Osteoblast (primary cell): ENCODE data around the gene MRM3. TPM values are rescaled to one million over a fixed set of nuclear protein-coding genes. Genes with fewer than 3 reads are reported as not detected.
"Not testable (repeated sequence)": the region's sequence is repeated elsewhere in the genome, so short reads cannot be mapped to it uniquely, and the experiment has no call there.

Experiments used
- DNase-seq: peaks from one replicate; pipeline ENCODE4 v3.0.0; 2011; ENCODE audit warnings: low spot score, mixed read lengths; ENCODE audit not compliant: insufficient read length; ENCODE audit errors: missing footprints
- H2AFZ ChIP-seq: 2 replicates; pipeline ENCODE4 v1.6.0; 2011; ENCODE audit warnings: mild to moderate bottlenecking, low read length
- H3K27ac ChIP-seq: 2 replicates; pipeline ENCODE4 v1.5.1; 2011; ENCODE audit warnings: mild to moderate bottlenecking, low read depth, low read length, moderate library complexity
- H3K27me3 ChIP-seq: 2 replicates; pipeline ENCODE4 v1.6.0; 2012; ENCODE audit warnings: mild to moderate bottlenecking, control low read depth, inconsistent platforms, low read length, moderate library complexity; ENCODE audit not compliant: insufficient read depth
- H3K36me3 ChIP-seq: 2 replicates; pipeline ENCODE4 v1.5.1; 2011; ENCODE audit warnings: mild to moderate bottlenecking, low read length, control low read depth, moderate library complexity; ENCODE audit not compliant: insufficient read depth
- H3K4me1 ChIP-seq: 2 replicates; pipeline ENCODE4 v1.5.1; 2011; ENCODE audit warnings: mild to moderate bottlenecking, low read length, control low read depth, moderate library complexity; ENCODE audit not compliant: insufficient read depth
- H3K4me2 ChIP-seq: 2 replicates; pipeline ENCODE4 v1.6.0; 2011; ENCODE audit warnings: mild to moderate bottlenecking, low read length; ENCODE audit not compliant: insufficient read depth
- H3K4me3 ChIP-seq: fragments of 200-600 bp; sonication (generic); 3 replicates; pipeline ENCODE4 v1.5.1; 2012; ENCODE audit warnings: mild to moderate bottlenecking, low read length, inconsistent platforms; ENCODE audit not compliant: insufficient read depth
- H3K79me2 ChIP-seq: 2 replicates; pipeline ENCODE4 v1.6.0; 2012; ENCODE audit warnings: mild to moderate bottlenecking, low read length, control low read depth, inconsistent platforms; ENCODE audit not compliant: insufficient read depth
- H3K9me3 ChIP-seq: 2 replicates; pipeline ENCODE4 v1.5.1; 2011; ENCODE audit warnings: low read depth, low read length, control low read depth
- H4K20me1 ChIP-seq: 2 replicates; pipeline ENCODE4 v1.6.0; 2012; ENCODE audit warnings: mild to moderate bottlenecking, low read length, control low read depth; ENCODE audit not compliant: insufficient read depth
- total RNA-seq: library from RNA; depleted of rRNA; stranded (reverse); fragments of >200 nt; gene quantifications from 2 replicates; pipeline ENCODE4 v1.2.3, GENCODE V29; 2012
- TF ChIP-seq, protein P1 (sequence below): IDR thresholded peaks from 2 replicates; pipeline ENCODE4 v1.5.1; 2011; ENCODE audit warnings: mild to moderate bottlenecking, low read depth, low read length, moderate library complexity; ENCODE audit errors: extremely low read depth

MRM3 gene
- total RNA-seq, 1 donor, result 19.5 TPM

DNA sequence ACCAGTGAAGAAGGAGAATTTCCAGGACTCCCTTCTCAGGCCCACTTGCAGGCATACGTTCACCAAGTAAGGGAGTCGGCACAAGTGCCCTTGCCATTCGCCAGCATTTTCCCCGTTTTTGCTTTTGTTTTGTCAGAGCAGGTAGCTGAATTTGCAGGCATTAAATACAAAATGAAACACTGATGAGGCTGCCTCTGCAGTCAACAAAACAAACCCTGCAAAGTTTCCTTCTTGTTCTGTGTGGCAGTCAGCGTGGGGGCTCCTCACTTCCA, 7.9 kb upstream of the MRM3 start:
- Histone ChIP-seq H3K36me3 (peaks cover 72% of the 10 kb centered on the region), H2AFZ (no peak overlapping the region), H3K4me2 (no peak overlapping the region), H3K9me3 (no peaks in the 10 kb centered on the region), H3K79me2 (peaks cover 17% of the 10 kb centered on the region), H3K27me3 (no peaks in the 10 kb centered on the region), H3K27ac (no peak overlapping the region), H3K4me1 (no peaks in the 10 kb centered on the region), H4K20me1 (no peaks in the 10 kb centered on the region), H3K4me3 (no peak overlapping the region)
- TF ChIP-seq, protein P1, sequence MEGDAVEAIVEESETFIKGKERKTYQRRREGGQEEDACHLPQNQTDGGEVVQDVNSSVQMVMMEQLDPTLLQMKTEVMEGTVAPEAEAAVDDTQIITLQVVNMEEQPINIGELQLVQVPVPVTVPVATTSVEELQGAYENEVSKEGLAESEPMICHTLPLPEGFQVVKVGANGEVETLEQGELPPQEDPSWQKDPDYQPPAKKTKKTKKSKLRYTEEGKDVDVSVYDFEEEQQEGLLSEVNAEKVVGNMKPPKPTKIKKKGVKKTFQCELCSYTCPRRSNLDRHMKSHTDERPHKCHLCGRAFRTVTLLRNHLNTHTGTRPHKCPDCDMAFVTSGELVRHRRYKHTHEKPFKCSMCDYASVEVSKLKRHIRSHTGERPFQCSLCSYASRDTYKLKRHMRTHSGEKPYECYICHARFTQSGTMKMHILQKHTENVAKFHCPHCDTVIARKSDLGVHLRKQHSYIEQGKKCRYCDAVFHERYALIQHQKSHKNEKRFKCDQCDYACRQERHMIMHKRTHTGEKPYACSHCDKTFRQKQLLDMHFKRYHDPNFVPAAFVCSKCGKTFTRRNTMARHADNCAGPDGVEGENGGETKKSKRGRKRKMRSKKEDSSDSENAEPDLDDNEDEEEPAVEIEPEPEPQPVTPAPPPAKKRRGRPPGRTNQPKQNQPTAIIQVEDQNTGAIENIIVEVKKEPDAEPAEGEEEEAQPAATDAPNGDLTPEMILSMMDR, result no peak
- peak; percentile 72 for DNase-seq

DNA sequence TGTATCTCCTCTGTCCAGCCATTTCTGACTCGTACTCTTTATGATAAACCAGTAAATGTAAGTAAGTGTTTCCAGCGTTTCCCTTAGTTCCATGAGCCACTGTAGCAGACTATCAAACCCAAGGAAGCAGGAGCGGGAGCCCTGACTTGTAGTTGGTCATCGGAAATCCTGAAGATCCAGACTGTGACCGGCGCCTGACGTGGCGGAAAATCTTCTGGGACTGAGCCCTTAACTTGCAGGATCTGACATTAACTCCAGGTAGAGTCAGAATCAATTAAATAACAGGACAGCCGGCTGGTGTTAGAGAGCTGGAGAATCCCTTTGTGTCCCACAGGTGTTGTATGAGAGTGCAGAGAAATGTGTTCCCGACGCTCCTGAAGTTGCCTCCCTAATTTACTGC, 4.1 kb upstream of the MRM3 start:
- Histone ChIP-seq H4K20me1 (no peaks in the 10 kb centered on the region), H3K27ac (no peak overlapping the region), H3K4me2 (no peak overlapping the region), H3K4me3 (no peak overlapping the region), H3K9me3 (no peaks in the 10 kb centered on the region), H3K27me3 (no peaks in the 10 kb centered on the region), H3K4me1 (peaks cover 12% of the 10 kb centered on the region), H3K36me3 (peaks cover 50% of the 10 kb centered on the region), H2AFZ (no peak overlapping the region), H3K79me2 (peaks cover 53% of the 10 kb centered on the region)
- no peak for DNase-seq
- TF ChIP-seq, protein P1, result no peak

DNA sequence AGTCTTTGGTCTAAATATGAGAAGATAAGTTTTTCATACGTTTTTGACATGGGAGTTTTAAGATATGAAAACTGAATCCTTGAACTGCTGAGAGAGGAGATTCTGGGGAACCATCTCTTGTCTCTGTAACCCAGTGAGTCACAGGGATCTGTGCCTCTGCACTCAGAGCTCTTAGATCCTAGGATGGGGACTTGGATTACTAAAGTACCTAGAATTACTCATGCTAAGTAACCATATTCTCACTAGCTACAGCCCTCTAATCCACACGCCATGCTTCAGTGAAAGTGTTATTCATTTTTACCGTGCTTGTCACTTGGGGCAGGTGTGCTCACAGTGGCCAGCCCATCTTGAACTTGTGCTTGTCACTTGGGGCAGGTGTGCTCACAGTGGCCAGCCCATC, 2.0 kb downstream of the MRM3 start:
- Histone ChIP-seq H2AFZ (no peak overlapping the region), H3K79me2 (peaks cover 66% of the 10 kb centered on the region), H3K9me3 (no peaks in the 10 kb centered on the region), H3K4me1 (peaks cover 22% of the 10 kb centered on the region), H3K27me3 (no peaks in the 10 kb centered on the region), H3K4me2 (peak overlapping the region; percentile 30), H3K27ac (no peak overlapping the region), H3K36me3 (peaks cover 21% of the 10 kb centered on the region), H3K4me3 (no peak overlapping the region), H4K20me1 (peaks cover 9% of the 10 kb centered on the region)
- TF ChIP-seq, protein P1, result no peak
- no peak for DNase-seq

DNA sequence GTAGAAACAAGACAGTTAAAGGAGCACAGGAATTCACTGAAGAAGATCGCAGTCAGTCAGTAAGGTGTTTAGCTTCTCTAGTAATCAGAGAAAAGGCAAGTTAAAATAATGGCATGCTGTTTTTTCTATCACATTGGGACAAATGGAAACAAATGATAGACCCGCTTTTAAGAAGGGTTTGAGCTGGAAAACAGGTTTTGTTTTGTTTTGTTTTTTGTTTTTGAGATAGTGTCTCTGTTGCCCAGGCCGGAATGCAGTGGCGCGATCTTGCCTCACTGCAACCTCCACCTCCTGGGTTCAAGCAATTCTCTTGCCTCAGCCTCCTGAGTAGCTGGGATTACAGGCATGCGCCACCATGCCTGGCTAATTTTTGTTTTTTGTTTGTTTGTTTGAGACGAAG, 3.7 kb downstream of the MRM3 start:
- not testable (repeated sequence) for H3K27ac ChIP-seq, H3K9me3 ChIP-seq, H2AFZ ChIP-seq, H3K4me3 ChIP-seq, H3K4me2 ChIP-seq, DNase-seq, H3K27me3 ChIP-seq, H4K20me1 ChIP-seq
- H3K79me2 ChIP-seq, result peaks cover 53% of the 10 kb centered on the region
- H3K4me1 ChIP-seq, result peaks cover 22% of the 10 kb centered on the region
- peaks cover 21% of the 10 kb centered on the region for H3K36me3 ChIP-seq

DNA sequence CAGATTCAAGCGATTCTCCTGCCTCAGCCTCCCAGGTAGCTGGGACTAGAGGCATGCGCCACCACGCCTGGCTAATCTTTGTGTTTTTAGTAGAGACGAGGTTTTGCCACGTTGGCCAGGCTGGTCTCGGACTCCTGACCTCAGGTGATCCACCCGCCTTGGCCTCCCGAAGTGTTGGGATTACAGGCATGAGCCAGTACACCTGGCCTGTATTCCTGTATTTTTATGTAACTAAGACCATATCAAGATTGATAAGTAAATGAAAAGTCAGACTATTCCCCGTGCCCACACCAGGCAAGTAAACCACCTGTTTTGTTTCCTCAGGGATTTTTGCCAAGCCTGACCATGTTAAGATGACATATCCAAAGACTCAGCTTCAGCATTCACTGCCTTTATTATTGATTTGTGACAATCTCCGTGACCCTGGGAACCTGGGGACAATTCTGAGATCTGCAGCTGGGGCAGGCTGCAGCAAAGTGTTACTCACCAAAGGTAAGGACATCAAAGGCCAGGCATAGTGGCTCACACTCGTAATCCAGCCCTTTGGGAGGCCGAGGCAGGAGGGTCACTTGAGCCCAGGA, 5.6 kb downstream of the MRM3 start:
- Histone ChIP-seq H2AFZ (no peak overlapping the region), H3K36me3 (peaks cover 39% of the 10 kb centered on the region), H3K79me2 (peaks cover 34% of the 10 kb centered on the region), H3K4me1 (peaks cover 14% of the 10 kb centered on the region), H3K27ac (no peak overlapping the region), H3K4me2 (no peak overlapping the region), H3K4me3 (no peak overlapping the region), H4K20me1 (peaks cover 12% of the 10 kb centered on the region), H3K27me3 (no peaks in the 10 kb centered on the region), H3K9me3 (no peaks in the 10 kb centered on the region)
- DNase-seq, result no peak
- TF ChIP-seq, protein P1, result no peak
